Chondrocyte (in vitro differentiated cells): Measurements from ENCODE around the gene SLC7A10. TPM values are rescaled to one million over a fixed set of nuclear protein-coding genes. Genes with fewer than 3 reads are reported as not detected.
A peak's percentile ranks its signal among the peaks of the same experiment; 100 is the strongest.

ENCODE experiments used
- DNase-seq: peaks from one replicate; pipeline ENCODE4 v3.0.0; 2021; ENCODE audit warnings: mixed read lengths, low spot score
- H3K27ac Mint-ChIP-seq: one replicate; pipeline ENCODE4 v1.8.0; 2021; ENCODE audit warnings: mild to moderate bottlenecking, moderate library complexity, mixed read lengths; ENCODE audit not compliant: unreplicated experiment
- H3K27me3 Mint-ChIP-seq: 2 replicates; pipeline ENCODE4 v1.8.0; 2021; ENCODE audit warnings: low read depth, mixed read lengths
- H3K36me3 Mint-ChIP-seq: 2 replicates; pipeline ENCODE4 v1.8.0; 2021; ENCODE audit warnings: low read depth, mixed read lengths
- H3K4me1 Mint-ChIP-seq: 2 replicates; pipeline ENCODE4 v1.8.0; 2021; ENCODE audit warnings: low read depth, mild to moderate bottlenecking, mixed read lengths
- H3K4me3 Mint-ChIP-seq: one replicate; pipeline ENCODE4 v1.8.0; 2021; ENCODE audit warnings: mild to moderate bottlenecking, moderate library complexity, mixed read lengths; ENCODE audit not compliant: unreplicated experiment
- H3K9me3 Mint-ChIP-seq: 2 replicates; pipeline ENCODE4 v1.8.0; 2021; ENCODE audit warnings: low read depth, mixed read lengths
- total RNA-seq: library from RNA; stranded (reverse); gene quantifications from 3 replicates; pipeline ENCODE4 v1.2.1, GENCODE V29; 2021
- TF ChIP-seq, protein P1 (sequence below): fragments of 200-600 bp; sonication (generic); IDR thresholded peaks from 2 replicates; pipeline ENCODE4 v1.5.0; 2021; ENCODE audit warnings: antibody characterized with exemption, mild to moderate bottlenecking, moderate library complexity

Gene SLC7A10
- total RNA-seq, 1 donor from 2014 or later, result not detected

- H3K9me3 Mint-ChIP-seq, result peaks cover 11% of the 10 kb centered on the region
- H3K27ac Mint-ChIP-seq, result no peak overlapping the region
- H3K4me1 Mint-ChIP-seq, result no peaks in the 10 kb centered on the region
Observed at GRCh38 chr19:33232656-33233055, 7.0 kb upstream of the SLC7A10 start.

GRCh38 chr19:33231511-33231910 lies 5.9 kb upstream of the SLC7A10 start:
- no peak overlapping the region for H3K4me3 Mint-ChIP-seq
- TF ChIP-seq, protein P1, sequence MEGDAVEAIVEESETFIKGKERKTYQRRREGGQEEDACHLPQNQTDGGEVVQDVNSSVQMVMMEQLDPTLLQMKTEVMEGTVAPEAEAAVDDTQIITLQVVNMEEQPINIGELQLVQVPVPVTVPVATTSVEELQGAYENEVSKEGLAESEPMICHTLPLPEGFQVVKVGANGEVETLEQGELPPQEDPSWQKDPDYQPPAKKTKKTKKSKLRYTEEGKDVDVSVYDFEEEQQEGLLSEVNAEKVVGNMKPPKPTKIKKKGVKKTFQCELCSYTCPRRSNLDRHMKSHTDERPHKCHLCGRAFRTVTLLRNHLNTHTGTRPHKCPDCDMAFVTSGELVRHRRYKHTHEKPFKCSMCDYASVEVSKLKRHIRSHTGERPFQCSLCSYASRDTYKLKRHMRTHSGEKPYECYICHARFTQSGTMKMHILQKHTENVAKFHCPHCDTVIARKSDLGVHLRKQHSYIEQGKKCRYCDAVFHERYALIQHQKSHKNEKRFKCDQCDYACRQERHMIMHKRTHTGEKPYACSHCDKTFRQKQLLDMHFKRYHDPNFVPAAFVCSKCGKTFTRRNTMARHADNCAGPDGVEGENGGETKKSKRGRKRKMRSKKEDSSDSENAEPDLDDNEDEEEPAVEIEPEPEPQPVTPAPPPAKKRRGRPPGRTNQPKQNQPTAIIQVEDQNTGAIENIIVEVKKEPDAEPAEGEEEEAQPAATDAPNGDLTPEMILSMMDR, result no peak
- peaks cover 26% of the 10 kb centered on the region for H3K27me3 Mint-ChIP-seq
- H3K9me3 Mint-ChIP-seq, result peaks cover 16% of the 10 kb centered on the region
- DNase-seq, result no peak
- H3K36me3 Mint-ChIP-seq, result peaks cover 10% of the 10 kb centered on the region
- H3K27ac Mint-ChIP-seq, result no peak overlapping the region
- peaks cover under 1% of the 10 kb centered on the region for H3K4me1 Mint-ChIP-seq

More at GRCh38 chr19:33232656-33233055, 7.0 kb upstream of the SLC7A10 start:
- TF ChIP-seq, protein P1, result no peak
- H3K4me3 Mint-ChIP-seq, result no peak overlapping the region
- peaks cover 22% of the 10 kb centered on the region for H3K27me3 Mint-ChIP-seq
- DNase-seq, result no peak
- peaks cover 10% of the 10 kb centered on the region for H3K36me3 Mint-ChIP-seq

DNA sequence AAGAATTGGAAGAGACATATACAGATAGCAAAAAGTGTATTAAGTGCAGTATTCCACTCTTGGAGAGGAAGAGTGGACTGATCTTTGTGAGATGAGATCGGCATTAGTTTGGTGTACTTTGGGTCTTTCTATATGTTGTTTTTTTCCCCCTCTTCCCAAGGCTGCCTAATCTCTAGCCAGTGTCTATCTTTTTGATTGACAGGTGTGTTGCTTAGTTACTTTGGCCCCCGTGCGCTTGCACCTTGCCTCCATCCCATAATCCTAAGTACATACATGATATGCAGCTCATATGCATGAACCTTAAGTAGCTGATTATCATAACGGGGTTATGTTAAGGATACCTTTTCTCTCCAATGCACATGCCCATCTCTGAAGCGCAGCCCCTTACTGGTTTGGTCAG lies 4.3 kb upstream of the SLC7A10 start:
- Mint-ChIP-seq H3K27ac (no peak overlapping the region), H3K9me3 (peaks cover 16% of the 10 kb centered on the region), H3K4me1 (peaks cover 6% of the 10 kb centered on the region), H3K4me3 (no peak overlapping the region), H3K36me3 (peaks cover 10% of the 10 kb centered on the region), H3K27me3 (peaks cover 31% of the 10 kb centered on the region)
- DNase-seq, result no peak
- TF ChIP-seq, protein P1, result no peak

DNA sequence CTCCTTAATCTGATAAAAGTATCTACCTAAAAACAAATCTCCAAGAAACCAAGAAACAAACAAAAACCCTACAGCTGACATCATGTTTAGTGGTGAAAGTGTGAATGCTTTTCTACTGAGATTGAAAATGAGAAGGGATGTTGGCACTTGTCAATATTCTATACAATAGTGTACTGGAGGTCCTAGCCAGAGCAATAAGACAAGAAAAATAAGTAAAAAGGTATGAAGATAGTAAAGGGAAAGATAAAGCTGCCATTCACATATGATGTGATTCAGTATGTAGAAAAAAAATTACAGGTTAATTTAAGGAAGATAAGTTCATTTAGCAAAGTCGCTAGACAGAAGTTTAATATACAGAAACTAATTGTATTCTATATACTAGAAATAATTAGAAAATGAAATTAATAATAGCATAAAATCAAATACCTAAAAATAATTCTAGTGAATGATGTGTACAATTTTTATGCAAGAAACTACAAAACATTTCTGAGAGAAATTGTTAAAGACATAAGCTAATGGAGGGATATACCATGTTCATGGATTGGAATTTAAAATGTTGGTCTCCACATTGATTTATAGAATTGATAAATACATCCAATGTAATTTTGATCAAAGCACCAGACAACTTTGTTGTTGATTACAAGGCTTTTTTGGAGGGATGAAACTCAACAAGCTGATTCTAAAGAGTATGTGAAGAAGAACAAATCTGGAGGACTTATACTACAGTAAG lies 2.4 kb upstream of the SLC7A10 start:
- DNase-seq, result no peak
- peaks cover 39% of the 10 kb centered on the region for H3K27me3 Mint-ChIP-seq

DNA sequence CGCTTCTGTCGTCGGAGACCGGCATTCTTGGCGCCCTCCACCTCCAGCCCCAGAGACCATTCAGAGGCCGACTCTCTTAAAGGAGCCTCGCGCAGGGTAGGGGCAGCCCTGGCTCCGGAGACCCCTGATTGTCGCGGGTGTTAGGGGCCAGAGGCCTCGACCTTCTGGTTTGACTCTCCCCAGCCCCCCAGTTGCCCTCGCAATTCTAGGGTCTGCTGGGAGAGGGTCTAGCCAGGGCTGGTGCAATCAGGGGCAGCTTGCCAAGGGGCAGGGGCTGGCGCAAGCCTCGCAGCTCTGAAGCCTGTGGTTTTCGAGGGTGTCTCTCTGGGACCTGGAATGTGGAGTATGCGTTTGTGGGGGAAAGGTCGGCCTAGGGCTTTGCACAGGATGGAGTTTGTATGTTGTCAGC lies 1.6 kb upstream of the SLC7A10 start:
- no peak overlapping the region for H3K27ac Mint-ChIP-seq
- TF ChIP-seq, protein P1, result no peak
- peak overlapping the region; percentile 47 for H3K4me3 Mint-ChIP-seq
- H3K27me3 Mint-ChIP-seq, result peaks cover 43% of the 10 kb centered on the region
- H3K9me3 Mint-ChIP-seq, result peaks cover 16% of the 10 kb centered on the region
- H3K4me1 Mint-ChIP-seq, result peaks cover 6% of the 10 kb centered on the region
- peaks cover 10% of the 10 kb centered on the region for H3K36me3 Mint-ChIP-seq
- peak; percentile 76 for DNase-seq

More for the DNA sequence above, 2.4 kb upstream of the SLC7A10 start:
- Mint-ChIP-seq H3K9me3 (peaks cover 16% of the 10 kb centered on the region), H3K4me1 (peaks cover 6% of the 10 kb centered on the region), H3K4me3 (no peak overlapping the region), H3K27ac (no peak overlapping the region), H3K36me3 (peaks cover 10% of the 10 kb centered on the region)
- TF ChIP-seq, protein P1, result no peak
